NCI-H2196 (cell line): ENCODE data around the gene FECH.
A peak's percentile ranks its signal among the peaks of the same experiment; 100 is the strongest.
"Not testable (repeated sequence)": the region's sequence is repeated elsewhere in the genome, so short reads cannot be mapped to it uniquely, and the experiment has no call there.

ENCODE experiments used
- DNase-seq: peaks from one replicate; lab custom pipeline; 2025; ENCODE audit not compliant: unreplicated experiment; lab: John Stamatoyannopoulos, UW

The FECH gene

GRCh38 chr18:57586251-57587049 is at the start of gene FECH:
TSS of gene FECH (minus strand) at chr18:57586702. CDS start at chr18:57586620, 82 bp downstream.
- peak; percentile 40 for DNase-seq

GRCh38 chr18:57635003-57635822 is 48.7 kb upstream of the FECH start:
- DNase-seq = peak; percentile 30

GRCh38 chr18:57631697-57632096 is 45.2 kb upstream of the FECH start:
- DNase-seq = no peak

GRCh38 chr18:57630754-57631595 is 44.5 kb upstream of the FECH start:
- DNase-seq = no peak

GRCh38 chr18:57630002-57630753 is 43.7 kb upstream of the FECH start:
- DNase-seq = peak; percentile 90

- no peak for DNase-seq
These were observed 42.9 kb upstream of the FECH start for GRCh38 chr18:57629422-57629821.

- DNase-seq = no peak
These were observed 41.0 kb upstream of the FECH start for GRCh38 chr18:57627488-57627887.

GRCh38 chr18:57624988-57625387 is 38.5 kb upstream of the FECH start:
- no peak for DNase-seq

GRCh38 chr18:57621246-57621604 is 34.7 kb upstream of the FECH start:
- no peak for DNase-seq

GRCh38 chr18:57619876-57620275 is 33.4 kb upstream of the FECH start:
- DNase-seq = no peak

- DNase-seq = no peak
These were observed 32.4 kb upstream of the FECH start for GRCh38 chr18:57618910-57619309.

- DNase-seq = no peak
These were observed 17.4 kb upstream of the FECH start for GRCh38 chr18:57603871-57604270.

- no peak for DNase-seq
These were observed 8.8 kb upstream of the FECH start for GRCh38 chr18:57595347-57595746.

GRCh38 chr18:57592716-57593115 is 6.2 kb upstream of the FECH start:
- not testable (repeated sequence) for DNase-seq

- no peak for DNase-seq
These were observed 2.7 kb upstream of the FECH start for GRCh38 chr18:57589161-57589560.

- DNase-seq = no peak
These were observed 678 bp upstream of the FECH start for GRCh38 chr18:57587098-57587661.

GRCh38 chr18:57585855-57586250 is 649 bp downstream of the FECH start:
- DNase-seq = no peak

- no peak for DNase-seq
These were observed 1.1 kb downstream of the FECH start for GRCh38 chr18:57585421-57585820.

- no peak for DNase-seq
These were observed 2.1 kb downstream of the FECH start for GRCh38 chr18:57584444-57584843.

GRCh38 chr18:57583297-57583835 is 3.1 kb downstream of the FECH start:
- DNase-seq = no peak
